IPS DF 6.9 (cell line): Measurements from ENCODE around the gene KCNIP1.
"Not testable (repeated sequence)": the region's sequence is repeated elsewhere in the genome, so short reads cannot be mapped to it uniquely, and the experiment has no call there.

Source experiments
- DNase-seq: peaks from one replicate; pipeline ENCODE4 v3.0.0-alpha.2; 2013; ENCODE audit warnings: low read depth, low spot score
- H3K27ac ChIP-seq: one replicate; pipeline ENCODE4 v1.5.1; 2013; ENCODE audit warnings: low read length, control low read depth
- H3K27me3 ChIP-seq: 2 replicates; pipeline ENCODE4 v1.6.1; 2013; ENCODE audit warnings: mild to moderate bottlenecking, low read length; ENCODE audit not compliant: control insufficient read depth, insufficient read depth
- H3K36me3 ChIP-seq: 2 replicates; pipeline ENCODE4 v1.6.1; 2013; ENCODE audit warnings: low read length; ENCODE audit not compliant: control insufficient read depth, insufficient read depth
- H3K4me1 ChIP-seq: 2 replicates; pipeline ENCODE4 v1.6.1; 2013; ENCODE audit warnings: low read length; ENCODE audit not compliant: control insufficient read depth, insufficient read depth
- H3K4me3 ChIP-seq: 2 replicates; pipeline ENCODE4 v1.5.1; 2013; ENCODE audit warnings: mild to moderate bottlenecking, low read length
- H3K9me3 ChIP-seq: 2 replicates; pipeline ENCODE4 v1.6.1; 2013; ENCODE audit warnings: low read length, inconsistent platforms; ENCODE audit not compliant: control insufficient read depth, insufficient read depth
- WGBS: extraction: QIAGEN DNeasy Blood & Tissue Kit; methylation state at CpG from one replicate; pipeline ENCODE4 v1.1.7; 2013; ENCODE audit warnings: mixed read lengths, missing lambda C conversion rate; ENCODE audit not compliant: insufficient read length, insufficient coverage; 5-methylcytosine and 5-hydroxymethylcytosine counted together

The KCNIP1 gene

GRCh38 chr5:170545313-170545712 is 41.5 kb downstream of the KCNIP1 start:
- H3K4me1 ChIP-seq: no peaks in the 10 kb centered on the region
- no peaks in the 10 kb centered on the region for H3K27me3 ChIP-seq
- H3K36me3 ChIP-seq: no peaks in the 10 kb centered on the region
- H3K27ac ChIP-seq: no peak overlapping the region
- no CpG with 5 or more reads among the region's 2 CpGs for WGBS
- H3K4me3 ChIP-seq: no peak overlapping the region
- no peaks in the 10 kb centered on the region for H3K9me3 ChIP-seq
- no peak for DNase-seq

- Histone ChIP-seq H3K27me3 (no peaks in the 10 kb centered on the region), H3K4me3 (no peak overlapping the region), H3K27ac (no peak overlapping the region), H3K36me3 (no peaks in the 10 kb centered on the region), H3K9me3 (no peaks in the 10 kb centered on the region), H3K4me1 (no peaks in the 10 kb centered on the region)
- no CpG with 5 or more reads among the region's 1 CpG for WGBS
- no peak for DNase-seq
Observed at GRCh38 chr5:170545811-170546210, 42.0 kb downstream of the KCNIP1 start.

GRCh38 chr5:170546282-170546681 is 42.5 kb downstream of the KCNIP1 start:
- Histone ChIP-seq H3K9me3 (no peaks in the 10 kb centered on the region), H3K4me3 (no peak overlapping the region), H3K36me3 (no peaks in the 10 kb centered on the region), H3K4me1 (no peaks in the 10 kb centered on the region), H3K27ac (no peak overlapping the region), H3K27me3 (no peaks in the 10 kb centered on the region)
- DNase-seq: no peak
- no CpG with 5 or more reads among the region's 4 CpGs for WGBS

- not testable (repeated sequence) for H3K9me3 ChIP-seq, H3K4me1 ChIP-seq, DNase-seq, H3K36me3 ChIP-seq, H3K27me3 ChIP-seq, H3K27ac ChIP-seq, H3K4me3 ChIP-seq
- WGBS: no CpG with 5 or more reads among the region's 1 CpG
Observed at GRCh38 chr5:170550382-170550781, 46.6 kb downstream of the KCNIP1 start.

- H3K9me3 ChIP-seq: no peaks in the 10 kb centered on the region
- no peaks in the 10 kb centered on the region for H3K27me3 ChIP-seq
- no peak for DNase-seq
- no CpG with 5 or more reads among the region's 4 CpGs for WGBS
- 0 out of 2 replicates have a peak, but pooled peaks cover 2% of the 10 kb centered on the region for H3K4me1 ChIP-seq
- H3K4me3 ChIP-seq: no peak overlapping the region
- no peak overlapping the region for H3K27ac ChIP-seq
- H3K36me3 ChIP-seq: no peaks in the 10 kb centered on the region
Observed at GRCh38 chr5:170551076-170551475, 47.3 kb downstream of the KCNIP1 start.

- no peaks in the 10 kb centered on the region for H3K36me3 ChIP-seq
- DNase-seq: no peak
- 0 out of 2 replicates have a peak, but pooled peaks cover 2% of the 10 kb centered on the region for H3K4me1 ChIP-seq
- no peak overlapping the region for H3K27ac ChIP-seq
- H3K9me3 ChIP-seq: no peaks in the 10 kb centered on the region
- H3K4me3 ChIP-seq: no peak overlapping the region
- 100% methylated on average over 7 of the region's 7 CpGs for whole genome bisulfite sequencing
- no peaks in the 10 kb centered on the region for H3K27me3 ChIP-seq
Observed at GRCh38 chr5:170551622-170552021, 47.8 kb downstream of the KCNIP1 start.

- Histone ChIP-seq H3K36me3 (no peaks in the 10 kb centered on the region), H3K9me3 (no peaks in the 10 kb centered on the region), H3K27me3 (no peaks in the 10 kb centered on the region), H3K27ac (no peak overlapping the region), H3K4me3 (no peak overlapping the region), H3K4me1 (0 out of 2 replicates have a peak, but pooled peaks cover 2% of the 10 kb centered on the region)
- WGBS: no CpG with 5 or more reads among the region's 12 CpGs
- DNase-seq: no peak
Observed at GRCh38 chr5:170552621-170553115, 48.8 kb downstream of the KCNIP1 start.

- no peaks in the 10 kb centered on the region for H3K27me3 ChIP-seq
- 0 out of 2 replicates have a peak, but pooled peaks cover 2% of the 10 kb centered on the region for H3K4me1 ChIP-seq
- no peak for DNase-seq
- no peak overlapping the region for H3K4me3 ChIP-seq
- H3K27ac ChIP-seq: no peak overlapping the region
- H3K9me3 ChIP-seq: no peaks in the 10 kb centered on the region
- H3K36me3 ChIP-seq: no peaks in the 10 kb centered on the region
- WGBS: no CpG with 5 or more reads among the region's 4 CpGs
Observed at GRCh38 chr5:170553218-170553617, 49.4 kb downstream of the KCNIP1 start.

GRCh38 chr5:170554521-170555267 is 50.9 kb downstream of the KCNIP1 start:
- H3K9me3 ChIP-seq: no peaks in the 10 kb centered on the region
- 0 out of 2 replicates have a peak, but pooled peaks cover 2% of the 10 kb centered on the region for H3K4me1 ChIP-seq
- no CpG with 5 or more reads among the region's 18 CpGs for WGBS
- no peaks in the 10 kb centered on the region for H3K36me3 ChIP-seq
- DNase-seq: no peak
- no peak overlapping the region for H3K27ac ChIP-seq
- no peak overlapping the region for H3K4me3 ChIP-seq
- H3K27me3 ChIP-seq: no peaks in the 10 kb centered on the region

- H3K4me3 ChIP-seq: no peak overlapping the region
- no peaks in the 10 kb centered on the region for H3K27me3 ChIP-seq
- H3K4me1 ChIP-seq: 0 out of 2 replicates have a peak, but pooled peaks cover 2% of the 10 kb centered on the region
- no peaks in the 10 kb centered on the region for H3K9me3 ChIP-seq
- no peaks in the 10 kb centered on the region for H3K36me3 ChIP-seq
- WGBS: no CpG with 5 or more reads among the region's 3 CpGs
- no peak for DNase-seq
- H3K27ac ChIP-seq: no peak overlapping the region
Observed at GRCh38 chr5:170557314-170557713, 53.5 kb downstream of the KCNIP1 start.

- no peaks in the 10 kb centered on the region for H3K9me3 ChIP-seq
- no peak overlapping the region for H3K27ac ChIP-seq
- no CpG with 5 or more reads among the region's 3 CpGs for WGBS
- no peaks in the 10 kb centered on the region for H3K27me3 ChIP-seq
- no peaks in the 10 kb centered on the region for H3K4me1 ChIP-seq
- no peak overlapping the region for H3K4me3 ChIP-seq
- no peak for DNase-seq
- H3K36me3 ChIP-seq: no peaks in the 10 kb centered on the region
Observed at GRCh38 chr5:170559296-170559695, 55.5 kb downstream of the KCNIP1 start.
